Natural killer cell (primary cell): ENCODE data around the gene TEAD4. TPM values are rescaled to one million over a fixed set of nuclear protein-coding genes. Genes with fewer than 3 reads are reported as not detected.

ENCODE experiments used
- ATAC-seq, 3 donors: fragments of 150-1000 bp in 2 of 3; fragments of 200-7000 bp in 1 of 3; cut with Tn5 transposase; 1 replicate in 1 of 3; 2 replicates in 2 of 3; pipeline ENCODE4 v1.10.0; 2021; ENCODE audit warnings: mild to moderate bottlenecking in 2 of 3, moderate library complexity in 2 of 3
- DNase-seq, 2 donors: peaks; one replicate each; pipeline versions ENCODE4 v3.0.0 to v3.0.0-alpha.2; 2013 to 2021; ENCODE audit warnings: mixed read lengths in 1 of 2
- H3K27ac ChIP-seq: one replicate; pipeline ENCODE4 v1.5.1; 2013; ENCODE audit warnings: mild to moderate bottlenecking, low read length
- H3K27me3 ChIP-seq: one replicate; pipeline ENCODE4 v1.6.1; 2013; ENCODE audit warnings: low read length; ENCODE audit not compliant: control insufficient read depth, insufficient read depth
- H3K36me3 ChIP-seq: one replicate; pipeline ENCODE4 v1.6.1; 2013; ENCODE audit warnings: low read length; ENCODE audit not compliant: control insufficient read depth, insufficient read depth
- H3K4me1 ChIP-seq: one replicate; pipeline ENCODE4 v1.6.1; 2013; ENCODE audit warnings: low read length; ENCODE audit not compliant: control insufficient read depth, insufficient read depth
- H3K4me3 ChIP-seq: one replicate; pipeline ENCODE4 v1.5.1; 2013; ENCODE audit warnings: low read length
- H3K9me3 ChIP-seq: one replicate; pipeline ENCODE4 v1.6.1; 2013; ENCODE audit warnings: low read length; ENCODE audit not compliant: control insufficient read depth, insufficient read depth
- H3K27ac Mint-ChIP-seq, 2 donors: one replicate each; pipeline ENCODE4 v1.8.0; 2022; ENCODE audit warnings: mild to moderate bottlenecking in 2 of 2, mixed read lengths in 2 of 2, moderate library complexity in 1 of 2
- H3K27me3 Mint-ChIP-seq, 2 donors: one replicate each; pipeline ENCODE4 v1.8.0; 2022; ENCODE audit warnings: low read depth in 2 of 2, mixed read lengths in 2 of 2
- H3K36me3 Mint-ChIP-seq: one replicate; pipeline ENCODE4 v1.8.0; 2022; ENCODE audit warnings: mixed read lengths
- H3K4me1 Mint-ChIP-seq, 2 donors: one replicate each; pipeline ENCODE4 v1.8.0; 2022; ENCODE audit warnings: mixed read lengths in 2 of 2
- H3K4me3 Mint-ChIP-seq: one replicate; pipeline ENCODE4 v1.8.0; 2022; ENCODE audit warnings: mild to moderate bottlenecking, moderate library complexity, mixed read lengths
- H3K9me3 Mint-ChIP-seq, 2 donors: one replicate each; pipeline ENCODE4 v1.8.0; 2022; ENCODE audit warnings: mixed read lengths in 2 of 2
- WGBS: methylation state at CpG from one replicate; pipeline ENCODE4 v1.1.7; 2013; ENCODE audit warnings: missing lambda C conversion rate; ENCODE audit not compliant: insufficient coverage; 5-methylcytosine and 5-hydroxymethylcytosine counted together
- intact Hi-C: fragments of 100-400 bp; cut with micrococcal nuclease; formaldehyde crosslinking; loops from one replicate; pipeline ENCODE4 v1.14.2; 2022
- total RNA-seq, 4 donors: library from RNA; stranded (reverse); fragments of 120-200 nt in 1 of 4; gene quantifications; one replicate each; pipeline versions ENCODE4 v1.2.3 to v1.2.4, GENCODE V29; 2013 to 2022
- TF ChIP-seq, protein P1 (sequence below): fragments of 200-600 bp; IDR thresholded peaks from one replicate; pipeline ENCODE4 v1.8.0; 2022; ENCODE audit warnings: antibody characterized with exemption

Gene TEAD4
- total RNA-seq, 3 donors from 2014 or later (not counting 1 experiment from before 2014, with no cell fraction given): not detected

DNA sequence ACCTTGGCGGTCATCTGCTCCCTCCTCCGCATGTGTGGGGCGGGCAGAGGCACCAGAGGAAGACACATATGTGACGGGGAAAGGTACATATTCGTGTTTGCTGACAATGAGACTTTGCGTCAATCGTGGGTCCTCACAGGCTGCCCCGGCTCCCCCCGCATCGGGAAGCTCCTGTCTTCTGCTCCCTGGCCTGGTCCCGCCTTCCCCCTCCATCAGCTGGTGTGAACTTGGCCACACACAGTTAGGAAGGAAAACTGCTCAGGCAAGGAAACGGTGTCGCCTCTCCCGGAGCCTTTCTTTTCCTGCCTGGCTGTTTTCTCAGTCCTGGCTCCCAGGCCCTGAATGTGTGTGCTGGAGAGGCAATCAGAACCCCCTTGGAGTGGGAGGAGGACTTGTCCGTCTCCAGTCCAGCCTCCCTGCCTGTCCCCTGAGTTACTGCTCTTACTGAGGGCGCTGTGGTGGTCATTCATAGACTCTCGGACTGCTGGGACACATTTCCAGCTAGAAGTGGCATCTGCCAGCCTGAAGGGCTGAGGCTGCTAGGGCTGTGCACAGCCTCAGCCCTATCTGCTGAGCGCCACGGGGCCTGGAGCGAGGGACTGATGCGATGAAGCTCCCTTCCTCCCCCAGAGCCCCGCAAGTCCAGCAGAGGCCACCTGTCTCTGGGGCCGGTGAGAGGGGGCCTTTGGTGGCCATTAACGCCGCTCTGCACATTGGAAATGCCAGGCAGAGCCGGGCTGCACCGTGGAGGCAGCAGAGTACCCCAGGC is 73.8 kb downstream of the TEAD4 start:
- no peaks in the 10 kb centered on the region for H3K9me3 Mint-ChIP-seq
- H3K4me1 ChIP-seq: no peaks in the 10 kb centered on the region
- no peaks in the 10 kb centered on the region for H3K36me3 ChIP-seq
- no peaks in the 10 kb centered on the region for H3K27me3 Mint-ChIP-seq
- H3K4me1 Mint-ChIP-seq: no peaks in the 10 kb centered on the region
- H3K27ac Mint-ChIP-seq: no peak overlapping the region
- no peak overlapping the region for H3K4me3 ChIP-seq
- H3K27me3 ChIP-seq: no peaks in the 10 kb centered on the region
- H3K27ac ChIP-seq: no peak overlapping the region
- DNase-seq (no peak), ATAC-seq (no peak)
- H3K9me3 ChIP-seq: no peaks in the 10 kb centered on the region
- 84% methylated on average over 27 of the region's 27 CpGs for WGBS
- H3K4me3 Mint-ChIP-seq: no peak overlapping the region
- no peaks in the 10 kb centered on the region for H3K36me3 Mint-ChIP-seq
- intact Hi-C loops: no loop called here
- TF ChIP-seq, protein P1, sequence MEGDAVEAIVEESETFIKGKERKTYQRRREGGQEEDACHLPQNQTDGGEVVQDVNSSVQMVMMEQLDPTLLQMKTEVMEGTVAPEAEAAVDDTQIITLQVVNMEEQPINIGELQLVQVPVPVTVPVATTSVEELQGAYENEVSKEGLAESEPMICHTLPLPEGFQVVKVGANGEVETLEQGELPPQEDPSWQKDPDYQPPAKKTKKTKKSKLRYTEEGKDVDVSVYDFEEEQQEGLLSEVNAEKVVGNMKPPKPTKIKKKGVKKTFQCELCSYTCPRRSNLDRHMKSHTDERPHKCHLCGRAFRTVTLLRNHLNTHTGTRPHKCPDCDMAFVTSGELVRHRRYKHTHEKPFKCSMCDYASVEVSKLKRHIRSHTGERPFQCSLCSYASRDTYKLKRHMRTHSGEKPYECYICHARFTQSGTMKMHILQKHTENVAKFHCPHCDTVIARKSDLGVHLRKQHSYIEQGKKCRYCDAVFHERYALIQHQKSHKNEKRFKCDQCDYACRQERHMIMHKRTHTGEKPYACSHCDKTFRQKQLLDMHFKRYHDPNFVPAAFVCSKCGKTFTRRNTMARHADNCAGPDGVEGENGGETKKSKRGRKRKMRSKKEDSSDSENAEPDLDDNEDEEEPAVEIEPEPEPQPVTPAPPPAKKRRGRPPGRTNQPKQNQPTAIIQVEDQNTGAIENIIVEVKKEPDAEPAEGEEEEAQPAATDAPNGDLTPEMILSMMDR: no peak

DNA sequence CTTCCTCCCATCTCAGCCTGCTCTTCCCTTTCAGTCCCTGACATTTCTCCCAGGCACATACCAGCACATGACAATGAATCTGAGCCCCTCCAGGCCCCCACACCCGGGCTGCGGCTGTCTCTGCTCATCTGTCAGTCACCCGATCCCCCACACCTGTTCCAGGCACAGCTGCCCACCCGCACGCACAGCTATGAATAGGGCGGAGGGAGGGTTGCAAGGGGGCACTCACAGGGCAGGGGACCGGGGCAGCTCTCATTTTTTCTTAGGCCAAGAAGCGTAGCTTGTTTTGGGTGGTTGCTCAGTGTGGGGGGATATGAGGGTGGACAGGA is 74.3 kb downstream of the TEAD4 start:
- intact Hi-C loops: no loop called here
- Histone ChIP-seq H3K27me3 (no peaks in the 10 kb centered on the region), H3K9me3 (no peaks in the 10 kb centered on the region), H3K27ac (no peak overlapping the region), H3K36me3 (no peaks in the 10 kb centered on the region), H3K4me3 (no peak overlapping the region), H3K4me1 (no peaks in the 10 kb centered on the region)
- H3K4me3 Mint-ChIP-seq: no peak overlapping the region
- TF ChIP-seq, protein P1: no peak
- no peak overlapping the region for H3K27ac Mint-ChIP-seq
- H3K9me3 Mint-ChIP-seq: no peaks in the 10 kb centered on the region
- WGBS: 84% methylated on average over 8 of the region's 8 CpGs
- no peaks in the 10 kb centered on the region for H3K4me1 Mint-ChIP-seq
- no peaks in the 10 kb centered on the region for H3K27me3 Mint-ChIP-seq
- no peaks in the 10 kb centered on the region for H3K36me3 Mint-ChIP-seq
- ATAC-seq (no peak), DNase-seq (no peak)

GRCh38 chr12:3034067-3034750 is 75.0 kb downstream of the TEAD4 start:
- ATAC-seq (peak in 1 of 3 donors; percentile 67), DNase-seq (peak in 1 of 2 donors; percentile 33)
- Mint-ChIP-seq H3K4me3 (no peak overlapping the region), H3K9me3 (no peaks in the 10 kb centered on the region), H3K36me3 (no peaks in the 10 kb centered on the region), H3K27ac (no peak overlapping the region), H3K27me3 (no peaks in the 10 kb centered on the region), H3K4me1 (no peaks in the 10 kb centered on the region)
- no peaks in the 10 kb centered on the region for H3K9me3 ChIP-seq
- H3K27me3 ChIP-seq: no peaks in the 10 kb centered on the region
- H3K4me1 ChIP-seq: no peaks in the 10 kb centered on the region
- no peak overlapping the region for H3K27ac ChIP-seq
- no peak overlapping the region for H3K4me3 ChIP-seq
- no peaks in the 10 kb centered on the region for H3K36me3 ChIP-seq
- intact Hi-C loops: no loop called here
- 40% methylated on average over 10 of the region's 10 CpGs for WGBS
- TF ChIP-seq, protein P1: no peak
